Measurements from ENCODE around the gene SUGP1.

SUGP1 gene

DNA sequence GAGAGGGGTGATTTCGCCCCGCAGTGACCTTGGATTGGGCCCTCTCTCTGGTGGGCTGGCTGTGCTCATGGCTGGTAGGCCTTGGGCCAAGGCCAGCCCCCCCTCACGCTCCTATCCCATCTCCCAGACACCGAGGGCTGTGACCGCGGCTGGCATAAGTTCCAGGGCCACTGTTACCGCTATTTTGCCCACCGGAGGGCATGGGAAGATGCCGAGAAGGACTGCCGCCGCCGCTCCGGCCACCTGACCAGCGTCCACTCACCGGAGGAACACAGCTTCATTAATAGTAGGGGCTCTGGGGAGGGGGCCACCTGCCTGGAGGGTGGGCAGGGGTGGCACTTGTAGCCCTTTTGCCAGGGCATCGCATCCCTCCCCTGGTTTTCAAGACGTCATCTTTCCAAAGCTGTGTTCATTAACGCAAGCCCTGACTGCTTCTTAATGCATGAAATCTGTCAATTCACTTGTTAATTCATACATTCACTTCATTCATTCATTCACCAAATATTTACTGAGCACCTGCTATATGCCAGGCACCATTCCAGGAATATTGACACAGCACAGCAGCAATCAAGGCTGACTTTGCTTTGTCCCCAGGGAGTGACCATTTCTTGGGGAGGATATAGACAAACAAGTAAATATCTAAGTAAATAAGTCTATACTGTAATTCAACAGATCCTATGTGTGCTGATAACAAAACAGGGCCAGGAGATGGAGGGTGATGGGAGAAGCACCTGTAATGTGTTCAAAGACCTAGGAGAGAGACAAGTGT is 82.0 kb downstream of the SUGP1 start:
- H3K4me1 ChIP-seq (ENCODE audit: insufficient read depth, low read length) = no peaks in the 10 kb centered on the region
- no peaks in the 10 kb centered on the region for H3K36me3 ChIP-seq (ENCODE audit: insufficient read depth, low read length)
- H3K27me3 ChIP-seq (ENCODE audit: insufficient read depth, low read length) = peaks cover 4% of the 10 kb centered on the region; the same call in 1 of the 2 replicates
- H3K9ac ChIP-seq (ENCODE audit: low read depth, low read length) = no peak overlapping the region
- no peak overlapping the region for H3K4me3 ChIP-seq (ENCODE audit: low read length)
- no peak overlapping the region for H3K27ac ChIP-seq (ENCODE audit: low read depth, low read length)
- 84% methylated on average over 18 of the region's 18 CpGs for WGBS
- H3K9me3 ChIP-seq (ENCODE audit: insufficient read depth, low read depth, low read length) = peaks cover 11% of the 10 kb centered on the region

DNA sequence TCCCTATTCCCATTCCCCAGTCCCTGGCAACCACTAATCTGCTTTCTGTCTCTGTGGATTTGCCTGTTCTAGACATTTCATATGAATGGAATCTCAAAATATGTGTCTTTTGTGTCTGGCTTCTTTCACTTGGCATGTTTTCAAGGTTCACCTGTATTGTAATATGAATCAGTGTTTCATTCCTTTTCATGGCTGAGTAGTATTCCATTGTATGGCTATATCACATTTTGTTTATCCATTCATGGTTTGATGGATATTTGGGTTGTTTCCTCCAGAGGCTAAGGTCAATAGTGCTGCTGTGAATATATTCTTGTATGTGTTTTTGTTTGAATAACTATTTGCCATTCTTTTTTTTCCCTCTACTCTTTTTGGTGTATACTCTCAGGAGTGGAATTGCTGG is 84.1 kb downstream of the SUGP1 start:
- Histone ChIP-seq H3K4me1 (ENCODE audit: insufficient read depth, low read length) (no peaks in the 10 kb centered on the region), H3K27ac (ENCODE audit: low read depth, low read length) (no peak overlapping the region), H3K9me3 (ENCODE audit: insufficient read depth, low read depth, low read length) (peaks cover 11% of the 10 kb centered on the region), H3K36me3 (ENCODE audit: insufficient read depth, low read length) (no peaks in the 10 kb centered on the region), H3K4me3 (ENCODE audit: low read length) (no peak overlapping the region), H3K27me3 (ENCODE audit: insufficient read depth, low read length) (peaks cover 4% of the 10 kb centered on the region), H3K9ac (ENCODE audit: low read depth, low read length) (no peak overlapping the region)

DNA sequence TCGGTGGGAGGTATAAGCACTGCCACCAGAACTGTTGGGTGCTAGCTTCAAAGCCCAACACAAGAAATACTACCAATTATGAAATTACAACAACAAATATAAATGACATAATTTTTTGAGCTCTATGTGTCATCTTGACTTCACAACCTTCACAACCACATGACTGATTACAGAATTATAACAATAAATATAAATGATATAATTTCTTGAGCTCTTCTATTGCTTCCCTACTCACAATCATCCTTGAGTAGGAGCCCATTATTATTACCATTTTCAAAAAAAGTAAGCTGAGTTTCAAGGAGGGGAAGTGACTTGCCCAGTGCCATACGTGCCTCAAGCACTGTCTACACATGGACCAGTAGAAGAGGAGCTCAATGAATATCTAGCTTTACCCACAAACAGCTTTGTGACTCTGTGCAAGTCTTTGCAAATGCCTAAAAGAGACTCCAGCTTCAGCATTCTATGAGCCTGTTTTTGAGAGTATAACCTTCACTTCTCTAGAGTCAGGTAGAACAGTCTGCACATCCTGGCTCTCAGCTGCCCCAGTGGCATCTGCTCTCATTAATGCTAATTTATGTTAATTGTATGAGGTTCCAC is 86.0 kb downstream of the SUGP1 start:
- H3K4me3 ChIP-seq (ENCODE audit: low read length) = no peak overlapping the region
- 84% methylated on average over 2 of the region's 2 CpGs for WGBS

DNA sequence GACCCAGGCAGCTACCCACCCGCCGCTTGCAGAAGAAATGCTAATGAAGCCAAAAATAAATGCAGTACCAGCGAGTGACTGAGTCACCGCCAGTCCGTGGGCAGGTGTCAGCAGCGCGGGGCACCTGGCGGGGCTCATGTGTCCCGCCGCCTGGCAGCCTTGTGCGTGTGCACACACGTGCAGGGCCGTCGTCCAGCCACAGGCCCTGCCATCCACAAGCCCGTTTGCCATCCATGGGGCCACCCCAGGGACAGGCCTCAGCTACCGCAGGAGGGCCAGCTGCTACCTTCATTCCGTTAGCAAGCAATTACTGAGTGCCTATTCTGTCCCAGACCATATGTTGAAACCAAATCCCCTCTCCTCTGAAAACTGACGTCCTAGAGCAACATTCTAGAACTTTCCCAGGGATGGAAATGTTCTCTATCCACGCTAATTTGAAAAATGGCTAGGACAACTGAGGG is 88.0 kb downstream of the SUGP1 start:
- Histone ChIP-seq H3K9ac (ENCODE audit: low read depth, low read length) (no peak overlapping the region), H3K27me3 (ENCODE audit: insufficient read depth, low read length) (peaks cover 9% of the 10 kb centered on the region), H3K27ac (ENCODE audit: low read depth, low read length) (no peak overlapping the region), H3K9me3 (ENCODE audit: insufficient read depth, low read depth, low read length) (peaks cover 11% of the 10 kb centered on the region), H3K4me3 (ENCODE audit: low read length) (no peak overlapping the region), H3K36me3 (ENCODE audit: insufficient read depth, low read length) (no peaks in the 10 kb centered on the region), H3K4me1 (ENCODE audit: insufficient read depth, low read length) (no peaks in the 10 kb centered on the region)
- 69% methylated on average over 19 of the region's 19 CpGs for WGBS

More for the DNA sequence above, 86.0 kb downstream of the SUGP1 start:
- H3K9me3 ChIP-seq (ENCODE audit: insufficient read depth, low read depth, low read length) = peaks cover 11% of the 10 kb centered on the region
- peaks cover 4% of the 10 kb centered on the region for H3K27me3 ChIP-seq (ENCODE audit: insufficient read depth, low read length)
- no peaks in the 10 kb centered on the region for H3K36me3 ChIP-seq (ENCODE audit: insufficient read depth, low read length)
- no peak overlapping the region for H3K27ac ChIP-seq (ENCODE audit: low read depth, low read length)
- no peak overlapping the region for H3K9ac ChIP-seq (ENCODE audit: low read depth, low read length)
- no peaks in the 10 kb centered on the region for H3K4me1 ChIP-seq (ENCODE audit: insufficient read depth, low read length)

DNA sequence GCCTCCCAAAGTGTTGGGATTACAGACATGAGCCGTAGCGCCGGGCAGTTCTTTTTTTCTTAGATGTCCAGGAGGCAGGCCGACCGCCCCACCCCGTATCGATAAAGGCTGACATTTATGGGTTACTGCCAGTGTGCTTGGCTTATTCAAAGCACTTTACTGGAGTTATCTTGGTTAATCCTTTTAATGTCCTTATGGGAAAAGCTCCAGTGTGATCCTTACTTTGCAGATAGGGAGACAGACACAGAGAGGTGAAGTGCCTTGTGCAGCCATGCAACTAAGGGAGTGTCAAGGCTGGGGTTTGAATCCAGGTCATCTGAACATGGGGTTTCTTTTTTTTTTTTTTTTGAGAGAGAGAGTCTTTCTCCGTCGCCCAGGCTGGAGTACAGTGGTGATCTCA is 89.3 kb downstream of the SUGP1 start:
- 88% methylated on average over 9 of the region's 9 CpGs for WGBS
- Histone ChIP-seq H3K36me3 (ENCODE audit: insufficient read depth, low read length) (no peaks in the 10 kb centered on the region), H3K4me3 (ENCODE audit: low read length) (no peak overlapping the region), H3K27me3 (ENCODE audit: insufficient read depth, low read length) (peaks cover 12% of the 10 kb centered on the region), H3K4me1 (ENCODE audit: insufficient read depth, low read length) (no peaks in the 10 kb centered on the region), H3K9ac (ENCODE audit: low read depth, low read length) (no peak overlapping the region), H3K9me3 (ENCODE audit: insufficient read depth, low read depth, low read length) (peaks cover 11% of the 10 kb centered on the region), H3K27ac (ENCODE audit: low read depth, low read length) (no peak overlapping the region)

GRCh38 chr19:19229701-19230100 is 90.6 kb downstream of the SUGP1 start:
- H3K36me3 ChIP-seq (ENCODE audit: insufficient read depth, low read length) = no peaks in the 10 kb centered on the region
- H3K4me3 ChIP-seq (ENCODE audit: low read length) = no peak overlapping the region
- peaks cover 8% of the 10 kb centered on the region for H3K9me3 ChIP-seq (ENCODE audit: insufficient read depth, low read depth, low read length)
- WGBS = 87% methylated on average over 3 of the region's 3 CpGs
- peaks cover 24% of the 10 kb centered on the region for H3K27me3 ChIP-seq (ENCODE audit: insufficient read depth, low read length)
- no peak overlapping the region for H3K27ac ChIP-seq (ENCODE audit: low read depth, low read length)
- H3K9ac ChIP-seq (ENCODE audit: low read depth, low read length) = no peak overlapping the region
- no peaks in the 10 kb centered on the region for H3K4me1 ChIP-seq (ENCODE audit: insufficient read depth, low read length)

GRCh38 chr19:19227217-19227616 is 93.1 kb downstream of the SUGP1 start:
- Histone ChIP-seq H3K27ac (ENCODE audit: low read depth, low read length) (no peak overlapping the region), H3K9me3 (ENCODE audit: insufficient read depth, low read depth, low read length) (no peaks in the 10 kb centered on the region), H3K4me1 (ENCODE audit: insufficient read depth, low read length) (no peaks in the 10 kb centered on the region), H3K9ac (ENCODE audit: low read depth, low read length) (no peak overlapping the region), H3K36me3 (ENCODE audit: insufficient read depth, low read length) (no peaks in the 10 kb centered on the region), H3K27me3 (ENCODE audit: insufficient read depth, low read length) (peaks cover 40% of the 10 kb centered on the region), H3K4me3 (ENCODE audit: low read length) (no peak overlapping the region)
- 81% methylated on average over 4 of the region's 4 CpGs for WGBS

DNA sequence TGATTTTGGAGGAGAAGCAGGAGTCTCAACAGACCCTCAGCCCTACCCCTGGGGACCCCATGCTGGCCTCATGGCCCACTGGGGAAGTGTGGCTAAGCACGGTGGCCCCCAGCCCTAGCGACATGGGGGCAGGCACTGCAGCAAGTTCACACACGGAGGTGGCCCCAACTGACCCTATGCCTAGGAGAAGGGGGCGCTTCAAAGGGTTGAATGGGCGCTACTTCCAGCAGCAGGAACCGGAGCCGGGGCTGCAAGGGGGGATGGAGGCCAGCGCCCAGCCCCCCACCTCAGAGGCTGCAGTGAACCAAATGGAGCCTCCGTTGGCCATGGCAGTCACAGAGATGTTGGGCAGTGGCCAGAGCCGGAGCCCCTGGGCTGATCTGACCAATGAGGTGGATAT is 93.6 kb downstream of the SUGP1 start:
- H3K9me3 ChIP-seq (ENCODE audit: insufficient read depth, low read depth, low read length) = no peaks in the 10 kb centered on the region
- 75% methylated on average over 10 of the region's 10 CpGs for WGBS
- H3K4me3 ChIP-seq (ENCODE audit: low read length) = no peak overlapping the region

GRCh38 chr19:19226204-19226603 is 94.1 kb downstream of the SUGP1 start:
- Histone ChIP-seq H3K4me1 (ENCODE audit: insufficient read depth, low read length) (no peaks in the 10 kb centered on the region), H3K36me3 (ENCODE audit: insufficient read depth, low read length) (no peaks in the 10 kb centered on the region), H3K9ac (ENCODE audit: low read depth, low read length) (no peak overlapping the region), H3K27ac (ENCODE audit: low read depth, low read length) (no peak overlapping the region), H3K4me3 (ENCODE audit: low read length) (no peak overlapping the region), H3K27me3 (ENCODE audit: insufficient read depth, low read length) (peaks cover 40% of the 10 kb centered on the region), H3K9me3 (ENCODE audit: insufficient read depth, low read depth, low read length) (no peaks in the 10 kb centered on the region)
- 87% methylated on average over 4 of the region's 5 CpGs for WGBS

More for the DNA sequence above, 93.6 kb downstream of the SUGP1 start:
- Histone ChIP-seq H3K4me1 (ENCODE audit: insufficient read depth, low read length) (no peaks in the 10 kb centered on the region), H3K36me3 (ENCODE audit: insufficient read depth, low read length) (no peaks in the 10 kb centered on the region), H3K27me3 (ENCODE audit: insufficient read depth, low read length) (peaks cover 40% of the 10 kb centered on the region), H3K27ac (ENCODE audit: low read depth, low read length) (no peak overlapping the region), H3K9ac (ENCODE audit: low read depth, low read length) (no peak overlapping the region)
